ENCODE data around the gene RFK.
"Not testable (repeated sequence)": the region's sequence is repeated elsewhere in the genome, so short reads cannot be mapped to it uniquely, and the experiment has no call there.

Gene RFK

GRCh38 chr9:76372336-76372735, 21.9 kb downstream of the RFK start:
- no peak for DNase-seq (ENCODE audit: extremely low read depth, low read depth)
- no peak for TF ChIP-seq CTCF (IDR thresholded peaks at IDR 0.05; ENCODE audit: low read depth, low read length, missing control alignments)
- no peak overlapping the region for H3K4me3 ChIP-seq (replicated peaks; ENCODE audit: low read depth, low read length)

- no peak for DNase-seq (ENCODE audit: extremely low read depth, low read depth)
- no peak overlapping the region for H3K4me3 ChIP-seq (replicated peaks; ENCODE audit: low read depth, low read length)
- no peak for TF ChIP-seq CTCF (IDR thresholded peaks at IDR 0.05; ENCODE audit: low read depth, low read length, missing control alignments)
These were observed 22.3 kb downstream of the RFK start for GRCh38 chr9:76371901-76372300.

- TF ChIP-seq CTCF (IDR thresholded peaks at IDR 0.05; ENCODE audit: low read depth, low read length, missing control alignments), result no peak
- H3K4me3 ChIP-seq (replicated peaks; ENCODE audit: low read depth, low read length), result no peak overlapping the region
- no peak for DNase-seq (ENCODE audit: extremely low read depth, low read depth)
These were observed 23.7 kb downstream of the RFK start for GRCh38 chr9:76370396-76371023.

GRCh38 chr9:76369583-76369982, 24.6 kb downstream of the RFK start:
- no peak for TF ChIP-seq CTCF (IDR thresholded peaks at IDR 0.05; ENCODE audit: low read depth, low read length, missing control alignments)
- H3K4me3 ChIP-seq (replicated peaks; ENCODE audit: low read depth, low read length), result no peak overlapping the region
- DNase-seq (ENCODE audit: extremely low read depth, low read depth), result no peak

- H3K4me3 ChIP-seq (replicated peaks; ENCODE audit: low read depth, low read length), result no peak overlapping the region
- DNase-seq (ENCODE audit: extremely low read depth, low read depth), result no peak
- no peak for TF ChIP-seq CTCF (IDR thresholded peaks at IDR 0.05; ENCODE audit: low read depth, low read length, missing control alignments)
These were observed 28.0 kb downstream of the RFK start for GRCh38 chr9:76366275-76366674.

GRCh38 chr9:76365028-76365427, 29.2 kb downstream of the RFK start:
- TF ChIP-seq CTCF (IDR thresholded peaks at IDR 0.05; ENCODE audit: low read depth, low read length, missing control alignments), result no peak
- no peak for DNase-seq (ENCODE audit: extremely low read depth, low read depth)
- no peak overlapping the region for H3K4me3 ChIP-seq (replicated peaks; ENCODE audit: low read depth, low read length)

- no peak for DNase-seq (ENCODE audit: extremely low read depth, low read depth)
- no peak for TF ChIP-seq CTCF (IDR thresholded peaks at IDR 0.05; ENCODE audit: low read depth, low read length, missing control alignments)
These were observed 31.2 kb downstream of the RFK start for GRCh38 chr9:76363032-76363395.

GRCh38 chr9:76362332-76363031, 31.7 kb downstream of the RFK start:
- not testable (repeated sequence) for H3K4me3 ChIP-seq (replicated peaks; ENCODE audit: low read depth, low read length); DNase-seq (ENCODE audit: extremely low read depth, low read depth)

More at GRCh38 chr9:76363032-76363395, 31.2 kb downstream of the RFK start:
- no peak overlapping the region for H3K4me3 ChIP-seq (replicated peaks; ENCODE audit: low read depth, low read length)
